Measurements from ENCODE around the gene EPHB2.

DNA sequence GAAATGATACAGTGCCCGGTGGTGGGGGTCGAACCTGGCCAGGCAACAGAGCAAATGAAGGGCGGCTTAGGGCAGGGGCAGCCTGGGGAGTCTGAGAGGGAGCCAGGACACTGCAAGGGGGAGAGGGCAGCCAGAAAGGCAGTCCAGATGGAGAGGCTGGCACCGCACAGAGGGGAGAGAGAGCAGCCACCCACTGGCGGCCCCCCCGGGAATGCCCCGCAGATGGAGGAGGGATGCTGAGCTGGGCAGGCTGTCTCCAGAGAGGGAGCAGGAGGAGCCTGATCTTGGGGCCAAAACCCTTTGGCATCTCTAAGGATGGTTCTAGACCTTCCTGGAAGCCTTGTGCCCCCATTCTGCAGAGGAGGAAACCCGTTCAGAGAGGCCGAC lies 149.8 kb downstream of the EPHB2 start:
- no peak for TF ChIP-seq EZH2 (IDR thresholded peaks at IDR 0.05; ENCODE audit: insufficient read depth, poor library complexity, severe bottlenecking)
- TF ChIP-seq EZH2phosphoT487 (IDR thresholded peaks at IDR 0.05; ENCODE audit: insufficient read depth, low read depth), result no peak

Measured in GM23248 (cell line).